Lung (tissue), 12 donors: ENCODE data around the gene BNIP3. TPM values are rescaled to one million over a fixed set of nuclear protein-coding genes. Genes with fewer than 3 reads are reported as not detected.

Source experiments
- ATAC-seq: fragments of 200-7000 bp; cut with Tn5 transposase; one replicate; pipeline ENCODE4 v1.9.1; 2020; ENCODE audit warnings: moderate number of reproducible peaks; ENCODE audit not compliant: insufficient read depth, low FRiP score
- DNase-seq, 3 donors: peaks; one replicate each; pipeline ENCODE4 v3.0.0-alpha.2; 2013 to 2017
- H3K27ac ChIP-seq, 2 donors: one replicate each; pipeline ENCODE4 v1.5.1; 2013; ENCODE audit warnings: mild to moderate bottlenecking in 2 of 2, moderate library complexity in 2 of 2, control low read depth in 1 of 2, inconsistent platforms in 1 of 2, low read depth in 1 of 2, low read length in 1 of 2
- H3K27me3 ChIP-seq, 3 donors: one replicate each; pipeline ENCODE4 v1.5.1; 2013; ENCODE audit warnings: low read length in 2 of 3; ENCODE audit not compliant: control insufficient read depth in 3 of 3, insufficient read depth in 3 of 3
- H3K36me3 ChIP-seq, 4 donors: one replicate each; pipeline ENCODE4 v1.5.1; 2013; ENCODE audit warnings: low read length in 4 of 4, mild to moderate bottlenecking in 1 of 4, moderate library complexity in 1 of 4; ENCODE audit not compliant: control insufficient read depth in 4 of 4, insufficient read depth in 4 of 4
- H3K4me1 ChIP-seq, 5 donors: one replicate each; pipeline ENCODE4 v1.5.1; 2013; ENCODE audit warnings: low read length in 5 of 5, mild to moderate bottlenecking in 2 of 5, moderate library complexity in 1 of 5; ENCODE audit not compliant: control insufficient read depth in 5 of 5, insufficient read depth in 5 of 5
- H3K4me3 ChIP-seq: one replicate; pipeline ENCODE4 v1.5.1; 2013; ENCODE audit warnings: mild to moderate bottlenecking, control low read depth, moderate library complexity
- H3K9ac ChIP-seq, 2 donors: one replicate each; pipeline ENCODE4 v1.5.1; 2013; ENCODE audit warnings: low read length in 2 of 2, control low read depth in 1 of 2; ENCODE audit not compliant: insufficient read depth in 1 of 2
- H3K9me3 ChIP-seq, 4 donors: one replicate each; pipeline ENCODE4 v1.5.1; 2013; ENCODE audit warnings: low read length in 3 of 4, mild to moderate bottlenecking in 1 of 4, moderate library complexity in 1 of 4; ENCODE audit not compliant: control insufficient read depth in 4 of 4, insufficient read depth in 3 of 4
- WGBS, 2 donors: extraction: QIAGEN DNeasy Blood & Tissue Kit; methylation state at CpG; one replicate each; pipeline ENCODE4 v1.1.7; 2013; 5-methylcytosine and 5-hydroxymethylcytosine counted together
- polyA plus RNA-seq, 2 donors: library from polyadenylated mRNA; stranded (reverse); fragments of 200-250 nt; gene quantifications; one replicate each; pipeline ENCODE4 v1.2.1, GENCODE V29; 2013
- total RNA-seq, 2 donors: library from RNA; depleted of rRNA in 1 of 2; stranded (reverse); fragments of >200 nt in 1 of 2; gene quantifications; one replicate each; pipeline ENCODE4 v1.2.1, GENCODE V29; 2014 to 2021
- TF ChIP-seq, protein P1 (sequence below): IDR thresholded peaks from 2 replicates; pipeline ENCODE4 v1.5.1; 2012; ENCODE audit warnings: mild to moderate bottlenecking; ENCODE audit errors: control extremely low read depth, extremely low read depth
- donor health status: control.
- donor health status: control.
- donor health status: Bipolar disorder and iron deficiency.
- donor health status: healthy.
- donor health status: DM: yes; HTN: yes; CAD: no.

Gene BNIP3
- total and polyA plus RNA-seq, 4 donors = 20.4 to 38.4 (median 30.8) TPM

DNA sequence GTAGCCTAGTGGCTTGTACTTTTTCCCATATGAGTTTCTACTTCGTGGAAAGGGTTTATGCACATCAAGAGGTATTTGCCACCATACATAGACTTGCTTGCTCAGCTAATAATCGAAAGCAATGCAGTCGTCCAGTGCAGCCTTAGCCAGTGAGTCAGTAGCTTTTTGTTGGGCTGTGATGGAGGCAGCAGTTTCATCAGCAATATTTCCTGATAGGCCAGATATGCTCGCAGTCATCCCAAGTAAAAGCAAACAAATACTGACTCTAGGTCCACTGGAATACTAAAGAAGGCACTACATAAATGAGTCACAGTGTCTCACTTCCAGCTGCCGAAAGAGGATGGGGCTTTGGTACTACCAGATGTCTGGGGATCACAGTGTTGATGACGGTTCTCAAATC is 2.1 kb upstream of the BNIP3 start:
- 83 to 91% methylated on average over 6 of the region's 6 CpGs for WGBS, 2 donors
- ATAC-seq (no peak), DNase-seq (no peak)
- no peak overlapping the region for H3K27ac ChIP-seq
- H3K9me3 ChIP-seq = peaks cover 0 to 2% (median 0%) of the 10 kb centered on the region in 4 donors
- H3K36me3 ChIP-seq = peaks cover 0 to 4% (median 0%) of the 10 kb centered on the region in 4 donors
- H3K4me1 ChIP-seq = peaks cover 4 to 18% (median 7%) of the 10 kb centered on the region in 5 donors
- no peak overlapping the region for H3K4me3 ChIP-seq
- no peaks in the 10 kb centered on the region for H3K27me3 ChIP-seq
- H3K9ac ChIP-seq = no peak overlapping the region
- TF ChIP-seq, protein P1, sequence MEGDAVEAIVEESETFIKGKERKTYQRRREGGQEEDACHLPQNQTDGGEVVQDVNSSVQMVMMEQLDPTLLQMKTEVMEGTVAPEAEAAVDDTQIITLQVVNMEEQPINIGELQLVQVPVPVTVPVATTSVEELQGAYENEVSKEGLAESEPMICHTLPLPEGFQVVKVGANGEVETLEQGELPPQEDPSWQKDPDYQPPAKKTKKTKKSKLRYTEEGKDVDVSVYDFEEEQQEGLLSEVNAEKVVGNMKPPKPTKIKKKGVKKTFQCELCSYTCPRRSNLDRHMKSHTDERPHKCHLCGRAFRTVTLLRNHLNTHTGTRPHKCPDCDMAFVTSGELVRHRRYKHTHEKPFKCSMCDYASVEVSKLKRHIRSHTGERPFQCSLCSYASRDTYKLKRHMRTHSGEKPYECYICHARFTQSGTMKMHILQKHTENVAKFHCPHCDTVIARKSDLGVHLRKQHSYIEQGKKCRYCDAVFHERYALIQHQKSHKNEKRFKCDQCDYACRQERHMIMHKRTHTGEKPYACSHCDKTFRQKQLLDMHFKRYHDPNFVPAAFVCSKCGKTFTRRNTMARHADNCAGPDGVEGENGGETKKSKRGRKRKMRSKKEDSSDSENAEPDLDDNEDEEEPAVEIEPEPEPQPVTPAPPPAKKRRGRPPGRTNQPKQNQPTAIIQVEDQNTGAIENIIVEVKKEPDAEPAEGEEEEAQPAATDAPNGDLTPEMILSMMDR = no peak

DNA sequence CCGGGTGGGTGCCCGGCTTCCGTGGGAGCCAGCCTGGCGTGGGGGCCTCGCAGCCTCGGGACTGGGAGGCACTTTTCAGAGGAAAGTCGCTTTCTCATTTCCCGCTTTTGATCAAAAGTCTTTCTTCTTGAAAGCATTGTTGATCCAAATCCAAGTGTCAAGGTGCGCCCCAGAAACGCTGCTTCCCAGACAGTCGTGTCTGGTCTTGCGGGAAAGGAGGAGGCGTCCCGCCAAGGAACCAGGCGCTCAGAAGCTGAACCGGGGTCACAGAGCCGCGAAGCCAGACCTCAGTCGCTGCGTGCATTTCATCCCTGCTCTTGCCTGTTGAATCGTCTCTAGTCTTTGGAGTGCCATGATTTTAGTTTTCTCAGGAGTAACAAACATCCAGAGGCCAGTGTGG is 1.1 kb upstream of the BNIP3 start:
- H3K4me1 ChIP-seq = peaks cover 5 to 18% (median 8%) of the 10 kb centered on the region in 5 donors
- TF ChIP-seq, protein P1 = no peak
- DNase-seq = no peak
- peaks cover 0 to 2% (median 0%) of the 10 kb centered on the region in 4 donors for H3K9me3 ChIP-seq
- H3K9ac ChIP-seq = no peak overlapping the region
- WGBS, 2 donors = 65 to 67% methylated on average over 20 to 21 of the region's 21 CpGs
- no peak for ATAC-seq
- H3K27me3 ChIP-seq = no peaks in the 10 kb centered on the region
- peaks cover 0 to 4% (median 0%) of the 10 kb centered on the region in 4 donors for H3K36me3 ChIP-seq
- H3K27ac ChIP-seq = no peak overlapping the region
- peak overlapping the region; percentile 77 for H3K4me3 ChIP-seq

DNA sequence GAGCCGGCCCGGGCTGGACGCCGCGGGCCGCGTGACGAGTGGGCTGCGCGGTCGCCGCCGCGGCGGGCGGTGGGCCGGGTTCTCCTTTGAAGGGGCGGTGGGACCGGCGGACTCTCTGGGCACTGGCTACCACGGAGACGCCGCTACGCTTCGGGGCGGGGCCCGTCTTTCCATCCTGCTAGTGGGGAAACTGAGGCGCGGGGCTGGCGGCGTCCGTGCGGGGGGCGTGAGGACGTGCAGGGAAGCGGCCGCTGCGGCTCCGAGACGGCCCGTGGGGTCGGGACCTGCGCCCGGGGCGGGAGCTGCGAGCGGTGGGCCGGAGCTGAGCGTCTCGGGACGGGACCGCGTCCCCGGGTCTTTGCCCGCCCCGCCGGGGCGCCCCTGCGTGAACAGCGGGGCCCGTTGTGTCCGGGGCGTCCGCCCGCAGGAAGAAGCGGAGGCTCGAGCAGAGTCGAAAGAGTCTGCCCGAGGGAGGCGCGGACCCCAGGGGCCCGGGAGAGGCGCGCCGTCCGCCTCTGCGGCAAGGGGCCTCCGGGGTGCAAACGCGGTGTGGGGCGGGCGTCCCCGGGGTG is 548 bp upstream of the BNIP3 start:
- no peak for ATAC-seq
- H3K27me3 ChIP-seq = no peaks in the 10 kb centered on the region
- peaks cover 0 to 2% (median 0%) of the 10 kb centered on the region in 4 donors for H3K9me3 ChIP-seq
- DNase-seq = no peak
- H3K9ac ChIP-seq = no peak overlapping the region
- H3K4me3 ChIP-seq = peak overlapping the region; percentile 77
- peaks cover 5 to 18% (median 8%) of the 10 kb centered on the region in 5 donors for H3K4me1 ChIP-seq
- WGBS, 2 donors = 1 to 2% methylated on average over 45 to 83 of the region's 83 CpGs
- H3K36me3 ChIP-seq = peaks cover 0 to 4% (median 0%) of the 10 kb centered on the region in 4 donors
- H3K27ac ChIP-seq = peak overlapping the region; percentile 75 to 77
- TF ChIP-seq, protein P1 = no peak
